K562 (cell line): ENCODE results near the gene CACNA2D2.

Experiments
- ADNP ChIP-seq: fragments of 200-800 bp; sonication (Bioruptor generic); IDR thresholded peaks from 2 replicates; pipeline ENCODE4 v1.6.1; 2016; ENCODE audit warnings: missing genetic modification characterization, missing compliant biosample characterization
- ARID2 ChIP-seq: fragments of 450-650 bp; IDR thresholded peaks from 2 replicates; pipeline ENCODE4 v1.6.1; 2017; ENCODE audit warnings: antibody characterized with exemption, mild to moderate bottlenecking
- CBX2 ChIP-seq: fragments of 200-600 bp; sonication (generic); IDR thresholded peaks from one replicate; pipeline ENCODE4 v1.6.1; 2012; ENCODE audit warnings: mild to moderate bottlenecking, low read length, inconsistent platforms; ENCODE audit not compliant: insufficient read depth, poor library complexity, severe bottlenecking
- CTCF ChIP-seq, 3 experiments: IDR thresholded peaks in 2 of 3; conservative IDR thresholded peaks in 1 of 3; 2 replicates each; pipeline ENCODE4 v1.5.1; 2011 to 2012; ENCODE audit warnings: low read length in 3 of 3, mild to moderate bottlenecking in 3 of 3, control low read depth in 2 of 3, improper control_type of control experiment in 1 of 3, inconsistent platforms in 1 of 3, low read depth in 1 of 3, mixed read lengths in 1 of 3, moderate library complexity in 1 of 3; ENCODE audit not compliant: insufficient read depth in 2 of 3
- ERF ChIP-seq: fragments of 450-650 bp; formaldehyde crosslinking; IDR thresholded peaks from 2 replicates; pipeline ENCODE4 v1.4.0; 2020; ENCODE audit warnings: mild to moderate bottlenecking, mixed read lengths
- GABPA ChIP-seq: fragments of 200-800 bp; sonication (Bioruptor generic); conservative IDR thresholded peaks from 2 replicates; pipeline ENCODE4 v1.6.1; 2016; ENCODE audit warnings: low read depth, missing genetic modification characterization, missing compliant biosample characterization
- MAX ChIP-seq: sonication (generic); formaldehyde crosslinking; IDR thresholded peaks from 2 replicates; pipeline ENCODE4 v1.9.0; 2022; ENCODE audit warnings: mild to moderate bottlenecking, missing genetic modification reagents
- NFIC ChIP-seq: fragments of 450-650 bp; IDR thresholded peaks from 2 replicates; pipeline ENCODE4 v1.6.1; 2017; ENCODE audit warnings: mild to moderate bottlenecking, inconsistent platforms
- PHB ChIP-seq: fragments of 250-450 bp; sonication (Bioruptor Pico); IDR thresholded peaks from 2 replicates; pipeline ENCODE4 v1.5.0; 2021
- SIN3A ChIP-seq, 2 experiments: fragments of 150-350 bp in 1 of 2; IDR thresholded peaks; 2 replicates each; pipeline ENCODE4 v1.6.1; 2011 to 2016; ENCODE audit warnings: borderline replicate concordance in 2 of 2, low read depth in 2 of 2, low read length in 2 of 2, mild to moderate bottlenecking in 2 of 2, moderate library complexity in 2 of 2; ENCODE audit not compliant: control insufficient read depth in 1 of 2
- TF ChIP-seq, protein P1 (sequence below): fragments of 450-650 bp; conservative IDR thresholded peaks from 2 replicates; pipeline ENCODE4 v1.6.1; 2016; ENCODE audit warnings: missing genetic modification characterization, low read depth, mild to moderate bottlenecking, missing compliant biosample characterization, moderate library complexity
- TF ChIP-seq, protein P2 (sequence below): sonication (generic); formaldehyde crosslinking; IDR thresholded peaks from 2 replicates; pipeline ENCODE4 v1.8.0; 2022; ENCODE audit warnings: missing genetic modification reagents, mild to moderate bottlenecking, borderline replicate concordance

DNA sequence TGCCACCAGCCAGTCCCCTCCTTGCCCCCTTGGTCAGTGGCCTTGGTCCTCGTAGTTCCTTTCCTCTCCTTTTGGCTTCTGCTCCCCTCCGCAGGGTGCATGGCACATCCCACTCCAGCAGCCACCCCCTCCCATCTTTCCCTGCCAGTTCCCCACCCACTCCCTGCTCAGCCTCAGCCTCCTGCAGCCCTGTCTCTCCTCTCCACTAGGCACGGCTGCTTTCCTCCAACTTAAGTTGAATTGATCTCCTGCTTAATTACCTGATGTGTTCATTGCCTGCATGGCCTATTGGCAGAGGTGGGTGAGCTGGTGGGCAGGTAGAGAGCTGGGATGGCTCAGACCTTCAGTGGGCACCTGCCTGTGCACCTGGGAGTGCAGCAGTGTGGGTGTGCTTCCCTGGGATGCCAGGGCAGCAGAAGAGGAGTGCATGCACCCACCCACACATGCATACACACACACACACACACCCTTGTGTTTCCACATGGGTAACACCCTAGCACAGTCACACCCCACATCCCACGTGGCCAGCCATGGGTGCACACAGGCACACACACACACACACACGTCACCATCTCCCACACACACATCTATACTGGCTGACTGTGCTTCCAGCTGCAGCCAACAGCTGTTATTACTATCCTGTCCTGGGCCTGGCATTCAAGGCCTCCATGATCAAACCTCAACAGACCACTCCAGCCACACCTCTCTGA is 33.2 kb upstream of the CACNA2D2 start:
- no peak for TF ChIP-seq CTCF (IDR thresholded peaks at IDR 0.05 in 2 of 3, conservative IDR thresholded peaks at IDR 0.05 in 1 of 3; ENCODE audit: insufficient read depth in 2 of 3, low read depth in 1 of 3, low read length in 3 of 3)
- TF ChIP-seq PHB: no peak
- no peak for TF ChIP-seq NFIC
- no peak for TF ChIP-seq GABPA (tag)
- peak; percentile 36; the same call in 1 of the 2 replicates for TF ChIP-seq MAX (CRISPR knock-in tag)
- TF ChIP-seq, protein P1, sequence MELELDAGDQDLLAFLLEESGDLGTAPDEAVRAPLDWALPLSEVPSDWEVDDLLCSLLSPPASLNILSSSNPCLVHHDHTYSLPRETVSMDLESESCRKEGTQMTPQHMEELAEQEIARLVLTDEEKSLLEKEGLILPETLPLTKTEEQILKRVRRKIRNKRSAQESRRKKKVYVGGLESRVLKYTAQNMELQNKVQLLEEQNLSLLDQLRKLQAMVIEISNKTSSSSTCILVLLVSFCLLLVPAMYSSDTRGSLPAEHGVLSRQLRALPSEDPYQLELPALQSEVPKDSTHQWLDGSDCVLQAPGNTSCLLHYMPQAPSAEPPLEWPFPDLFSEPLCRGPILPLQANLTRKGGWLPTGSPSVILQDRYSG (tag): no peak
- TF ChIP-seq ERF (CRISPR knock-in tag): no peak
- no peak for TF ChIP-seq ARID2
- TF ChIP-seq ADNP (tag): no peak
- TF ChIP-seq, protein P2, sequence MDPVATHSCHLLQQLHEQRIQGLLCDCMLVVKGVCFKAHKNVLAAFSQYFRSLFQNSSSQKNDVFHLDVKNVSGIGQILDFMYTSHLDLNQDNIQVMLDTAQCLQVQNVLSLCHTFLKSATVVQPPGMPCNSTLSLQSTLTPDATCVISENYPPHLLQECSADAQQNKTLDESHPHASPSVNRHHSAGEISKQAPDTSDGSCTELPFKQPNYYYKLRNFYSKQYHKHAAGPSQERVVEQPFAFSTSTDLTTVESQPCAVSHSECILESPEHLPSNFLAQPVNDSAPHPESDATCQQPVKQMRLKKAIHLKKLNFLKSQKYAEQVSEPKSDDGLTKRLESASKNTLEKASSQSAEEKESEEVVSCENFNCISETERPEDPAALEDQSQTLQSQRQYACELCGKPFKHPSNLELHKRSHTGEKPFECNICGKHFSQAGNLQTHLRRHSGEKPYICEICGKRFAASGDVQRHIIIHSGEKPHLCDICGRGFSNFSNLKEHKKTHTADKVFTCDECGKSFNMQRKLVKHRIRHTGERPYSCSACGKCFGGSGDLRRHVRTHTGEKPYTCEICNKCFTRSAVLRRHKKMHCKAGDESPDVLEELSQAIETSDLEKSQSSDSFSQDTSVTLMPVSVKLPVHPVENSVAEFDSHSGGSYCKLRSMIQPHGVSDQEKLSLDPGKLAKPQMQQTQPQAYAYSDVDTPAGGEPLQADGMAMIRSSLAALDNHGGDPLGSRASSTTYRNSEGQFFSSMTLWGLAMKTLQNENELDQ: no peak
- TF ChIP-seq CBX2: no peak
- TF ChIP-seq SIN3A (IDR thresholded peaks at IDR 0.05; ENCODE audit: borderline replicate concordance in 2 of 2, control insufficient read depth in 1 of 2, low read depth in 2 of 2, low read length in 2 of 2): no peak
